Measurements from ENCODE around the gene CSNK1A1L.

The CSNK1A1L gene

DNA sequence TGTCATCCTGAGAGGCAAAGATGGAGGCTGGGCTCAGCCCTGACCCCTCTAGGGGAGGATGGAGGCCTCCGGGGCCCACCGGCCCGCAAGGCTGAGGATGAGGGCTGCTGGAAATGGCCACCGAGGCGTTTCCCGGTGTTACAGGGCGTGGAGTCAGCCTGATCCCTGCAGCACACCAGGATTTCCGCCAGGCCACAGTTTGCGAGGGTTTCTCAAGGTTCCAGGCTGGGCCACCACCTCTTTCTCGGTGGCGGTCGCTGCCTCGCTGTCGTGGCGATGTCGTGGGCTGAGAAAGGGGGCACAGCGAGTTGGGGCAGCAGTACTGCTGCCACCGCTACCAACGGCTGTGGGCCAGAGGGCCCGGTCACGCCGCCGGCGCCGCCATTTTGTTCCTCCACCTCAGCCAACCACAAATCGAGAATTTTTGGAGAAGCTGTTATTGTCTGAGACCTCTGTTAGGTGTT, at the start of gene CSNK1A1L:
Gene CSNK1A1L (minus strand): TSS at position 414 of the 464 bp plus-strand sequence. CDS start 408 bp downstream, at position 6.
- no peak for DNase-seq (ENCODE audit: low read depth)

- DNase-seq (ENCODE audit: low read depth) = no peak
These were observed 43.9 kb upstream of the CSNK1A1L start for GRCh38 chr13:37149380-37149779.

- no peak for DNase-seq (ENCODE audit: low read depth)
These were observed 43.0 kb upstream of the CSNK1A1L start for GRCh38 chr13:37148501-37148900.

GRCh38 chr13:37144661-37145060, 39.2 kb upstream of the CSNK1A1L start:
- DNase-seq (ENCODE audit: low read depth) = no peak

DNA sequence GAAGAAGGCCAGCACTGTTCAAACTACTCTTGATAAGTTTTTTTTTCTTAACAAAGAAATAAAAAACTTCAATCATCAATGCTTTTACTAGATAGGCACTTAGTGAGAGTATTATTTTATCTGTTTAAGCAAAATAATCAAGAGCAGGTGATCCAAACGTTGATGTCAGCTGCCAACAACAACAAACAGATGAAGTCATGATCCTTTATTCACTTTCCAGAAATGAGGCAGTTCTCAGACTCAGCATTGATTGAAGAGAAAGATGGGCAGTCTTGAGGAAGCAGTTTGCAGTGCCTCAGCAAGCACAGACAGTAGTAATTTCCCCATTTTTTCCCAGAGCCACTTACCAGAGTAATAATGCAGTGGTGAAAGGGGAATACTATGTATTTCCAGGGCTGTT, 38.4 kb upstream of the CSNK1A1L start:
- DNase-seq (ENCODE audit: low read depth) = no peak

GRCh38 chr13:37142877-37143276, 37.4 kb upstream of the CSNK1A1L start:
- no peak for DNase-seq (ENCODE audit: low read depth)

GRCh38 chr13:37141011-37141410, 35.5 kb upstream of the CSNK1A1L start:
- no peak for DNase-seq (ENCODE audit: low read depth)

- DNase-seq (ENCODE audit: low read depth) = no peak
These were observed 33.9 kb upstream of the CSNK1A1L start for GRCh38 chr13:37139356-37139755.

- DNase-seq (ENCODE audit: low read depth) = no peak
These were observed 33.5 kb upstream of the CSNK1A1L start for GRCh38 chr13:37138926-37139325.

DNA sequence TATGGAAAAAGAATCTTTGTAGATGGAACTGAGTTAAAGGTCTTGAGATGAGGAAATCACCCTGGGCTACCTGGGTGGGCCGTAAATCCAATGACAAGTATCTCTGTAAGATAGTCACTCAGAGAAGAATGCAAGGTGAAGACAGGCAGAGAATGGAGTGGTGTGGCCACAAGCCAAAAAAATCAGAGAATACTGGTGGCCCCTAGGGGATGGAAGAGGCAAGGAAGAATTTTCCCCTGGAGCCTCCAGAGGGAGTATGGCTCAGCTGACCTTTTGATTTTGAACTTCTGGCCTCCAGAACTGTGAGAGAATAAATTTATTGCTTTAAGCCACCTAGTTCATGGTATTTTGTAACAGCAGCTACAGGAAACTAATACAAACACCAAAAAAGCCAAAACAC, 32.7 kb upstream of the CSNK1A1L start:
- DNase-seq (ENCODE audit: low read depth) = no peak

DNA sequence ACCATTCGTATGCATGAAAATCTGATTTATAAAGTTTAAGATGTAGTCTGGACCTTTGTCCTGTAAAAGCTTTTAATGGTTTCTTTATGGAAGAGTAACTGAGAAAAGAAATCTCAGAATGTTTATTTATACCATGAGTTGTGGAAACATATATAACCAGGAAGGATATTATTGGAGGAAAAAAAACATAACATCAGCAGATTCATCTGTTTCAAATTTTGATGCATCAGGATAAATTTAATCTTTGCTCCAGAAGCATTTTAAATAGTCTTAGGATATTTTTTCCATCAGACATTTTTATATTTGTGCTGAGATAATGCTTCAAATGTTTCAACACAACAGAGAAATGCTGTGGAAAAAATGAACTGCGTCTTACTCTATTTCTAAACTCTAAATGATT, 31.2 kb upstream of the CSNK1A1L start:
- no peak for DNase-seq (ENCODE audit: low read depth)

DNA sequence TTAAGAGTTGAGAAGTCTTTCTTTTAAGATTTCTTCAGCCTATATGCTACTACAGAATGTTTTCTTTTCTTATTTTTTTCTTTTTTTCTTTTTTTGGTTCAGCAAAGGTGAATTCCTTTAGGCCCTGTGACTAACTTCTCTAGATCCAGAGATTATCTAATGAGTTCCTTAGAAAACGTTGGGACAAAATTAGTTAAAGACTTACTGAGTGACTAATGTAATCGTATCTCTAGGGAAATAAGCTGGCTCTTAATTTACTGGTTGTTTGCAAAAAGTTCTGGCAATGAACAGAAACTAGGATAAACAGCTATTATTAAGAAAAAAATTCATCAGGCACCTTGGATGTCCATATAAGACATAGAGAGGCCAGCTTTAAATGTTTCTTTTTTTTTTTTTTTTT, 30.7 kb upstream of the CSNK1A1L start:
- no peak for DNase-seq (ENCODE audit: low read depth)

- no peak for DNase-seq (ENCODE audit: low read depth)
These were observed 29.1 kb upstream of the CSNK1A1L start for GRCh38 chr13:37134411-37135041.

DNA sequence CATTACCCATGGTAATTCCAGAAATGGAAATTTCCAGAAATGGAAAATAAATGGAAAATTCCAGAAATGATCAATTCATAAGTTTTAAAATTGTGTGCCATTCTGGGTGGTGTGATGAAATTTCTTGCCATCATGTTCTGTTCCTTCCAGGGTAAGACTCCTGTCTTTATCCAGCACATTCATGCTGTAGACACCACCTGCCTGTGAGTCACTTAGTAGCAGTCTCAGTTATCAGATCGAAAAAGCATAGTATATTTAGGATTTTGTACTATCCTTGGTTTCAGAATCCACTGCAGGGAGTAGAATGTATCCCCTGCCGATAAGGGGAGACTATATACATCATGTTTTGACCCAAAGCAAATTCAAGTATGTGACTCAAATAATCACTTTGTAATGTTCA, 26.7 kb upstream of the CSNK1A1L start:
- DNase-seq (ENCODE audit: low read depth) = no peak

GRCh38 chr13:37131092-37131491, 25.6 kb upstream of the CSNK1A1L start:
- no peak for DNase-seq (ENCODE audit: low read depth)

- no peak for DNase-seq (ENCODE audit: low read depth)
These were observed 24.4 kb upstream of the CSNK1A1L start for GRCh38 chr13:37129866-37130265.

DNA sequence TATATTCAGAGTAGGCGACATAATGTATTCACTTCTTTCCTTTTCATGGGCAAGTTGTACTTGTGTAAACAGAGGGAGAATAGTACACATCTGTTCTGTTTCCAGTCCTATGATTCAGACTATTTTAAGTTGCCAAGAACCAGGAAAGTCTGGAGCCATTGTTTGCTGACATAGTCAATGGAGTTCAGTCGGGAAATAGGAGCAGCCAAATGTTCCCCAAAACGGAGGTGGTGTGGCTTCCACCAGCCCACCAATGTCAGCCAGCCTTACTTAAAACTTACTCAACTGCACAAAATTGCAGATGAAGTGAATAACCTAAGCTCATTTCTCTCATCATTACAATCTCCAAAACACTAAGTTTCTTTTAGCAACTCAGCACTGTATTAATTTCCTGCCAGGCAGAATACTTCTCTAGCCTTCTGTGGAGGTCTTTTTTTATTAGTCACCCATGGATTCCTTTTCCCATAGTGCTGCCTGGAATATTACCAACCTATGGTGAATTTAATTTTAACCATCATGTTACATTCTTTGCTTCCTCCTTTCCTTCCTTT, 22.3 kb upstream of the CSNK1A1L start:
- DNase-seq (ENCODE audit: low read depth) = no peak

DNA sequence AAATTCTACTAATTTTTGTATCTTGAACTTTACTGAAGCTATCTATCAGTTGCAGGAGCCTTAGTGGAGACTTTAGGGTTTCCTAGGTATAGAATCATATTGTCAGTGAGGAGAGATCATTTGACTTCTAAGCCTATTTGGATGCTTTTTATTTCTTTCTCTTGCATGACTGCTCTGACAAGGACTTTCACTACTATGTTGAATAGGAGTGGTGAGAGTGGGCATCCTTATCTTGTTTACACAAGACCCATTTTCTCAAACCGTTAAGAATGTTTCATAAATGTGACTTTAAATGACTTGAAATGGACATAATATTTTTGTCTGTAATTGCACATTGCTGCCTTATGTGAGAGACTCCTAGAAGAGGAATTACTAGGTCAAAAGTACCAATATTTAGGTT, 17.9 kb upstream of the CSNK1A1L start:
- no peak for DNase-seq (ENCODE audit: low read depth)

DNA sequence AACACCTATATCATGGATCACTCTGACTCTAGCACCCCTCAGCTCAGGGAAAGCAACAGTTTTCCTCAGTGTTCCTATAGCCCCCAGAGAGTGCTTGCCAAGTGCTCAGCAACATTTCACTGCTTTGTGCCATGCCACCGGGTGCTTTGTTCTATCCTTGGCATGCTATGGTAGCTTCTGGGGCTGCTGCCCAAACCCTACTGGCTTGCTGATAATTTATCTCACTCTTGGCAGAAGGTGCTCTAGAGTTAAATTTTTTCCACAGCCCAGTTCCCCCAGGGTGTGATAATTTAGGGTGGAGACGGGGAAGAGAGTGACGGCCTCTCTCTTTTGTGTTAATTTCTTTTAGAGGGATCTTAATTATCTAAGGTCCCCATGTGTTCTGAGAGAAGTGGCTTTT, 12.6 kb upstream of the CSNK1A1L start:
- DNase-seq (ENCODE audit: low read depth) = no peak

DNA sequence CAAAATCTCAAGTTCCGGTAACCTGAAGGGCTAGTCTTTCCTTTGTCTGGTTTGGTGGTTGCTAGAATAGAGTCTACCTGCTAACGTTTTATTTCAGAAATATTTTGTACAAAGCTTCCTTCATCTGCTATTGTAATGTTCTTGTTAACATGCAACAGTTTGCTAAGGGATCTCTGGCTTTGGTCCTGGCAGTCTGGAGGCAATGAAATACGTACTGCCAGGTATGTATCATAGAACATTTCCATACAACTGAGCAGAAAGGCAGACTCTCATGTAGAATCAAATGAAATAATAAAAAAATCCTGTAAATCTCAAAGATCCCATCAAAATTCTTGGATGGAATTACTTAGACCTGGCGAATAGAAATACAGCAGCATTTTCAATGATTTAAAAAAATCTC, 8.8 kb upstream of the CSNK1A1L start:
- no peak for DNase-seq (ENCODE audit: low read depth)

DNA sequence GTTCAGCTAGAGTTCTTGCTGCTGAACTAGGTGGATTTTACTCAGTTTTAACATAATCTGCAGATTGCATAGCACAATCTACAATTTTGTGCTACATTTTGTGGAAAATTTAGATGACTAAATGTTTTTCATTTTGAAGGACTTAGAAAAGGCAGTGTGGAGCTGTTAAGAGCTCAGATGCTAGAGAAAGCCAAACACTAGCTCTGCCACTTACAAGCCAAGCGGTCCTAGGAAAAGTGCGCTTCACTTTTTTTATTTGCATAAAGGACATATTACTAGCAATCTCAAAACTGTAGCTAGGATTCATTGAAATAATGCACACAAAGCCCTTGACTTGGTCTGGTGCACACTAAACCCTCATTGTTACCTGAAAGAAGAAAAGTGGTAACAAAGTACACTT, 8.1 kb upstream of the CSNK1A1L start:
- DNase-seq (ENCODE audit: low read depth) = no peak

GRCh38 chr13:37109051-37109678, 3.7 kb upstream of the CSNK1A1L start:
- DNase-seq (ENCODE audit: low read depth) = no peak

DNA sequence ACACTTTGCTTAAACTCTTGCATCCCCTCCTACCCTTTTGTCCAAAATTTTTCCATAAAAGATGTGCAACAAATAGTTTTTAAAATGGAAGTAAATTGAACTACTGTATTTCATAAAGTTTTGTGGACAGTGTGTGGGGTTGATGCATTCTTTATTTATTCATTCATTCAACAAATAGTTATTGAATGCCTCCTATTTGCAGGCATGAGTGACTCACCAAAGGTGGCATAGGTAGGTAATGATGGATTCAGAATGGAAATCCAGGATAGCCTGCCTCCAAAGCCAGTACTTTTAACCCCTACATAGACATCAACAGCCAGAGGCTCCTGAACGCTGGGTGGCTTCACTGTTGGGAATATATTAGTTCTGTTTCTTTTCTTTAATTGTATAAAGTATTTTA, 2.4 kb upstream of the CSNK1A1L start:
- DNase-seq (ENCODE audit: low read depth) = no peak

DNA sequence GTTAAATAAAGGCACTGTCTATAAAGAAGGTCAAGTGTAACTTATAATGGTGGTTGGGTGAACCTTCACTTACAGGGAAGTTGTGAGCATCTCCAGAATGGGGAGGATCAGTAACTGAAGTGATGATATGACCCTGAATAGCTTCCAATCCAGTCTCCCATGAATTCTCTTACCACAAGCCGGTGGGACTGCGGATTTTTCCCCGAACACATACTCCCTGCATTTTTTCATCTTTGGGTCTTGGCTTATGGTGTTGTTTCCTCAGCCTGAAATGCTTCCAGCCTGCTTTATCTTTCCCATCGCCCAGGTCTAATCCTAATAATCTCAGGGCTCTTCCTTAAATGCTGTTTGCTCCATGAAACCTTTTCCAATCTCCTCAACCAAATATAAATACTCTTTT, 2.0 kb upstream of the CSNK1A1L start:
- no peak for DNase-seq (ENCODE audit: low read depth)

Data from stimulated activated CD8-positive, alpha-beta memory T cell treated with anti-CD3 and anti-CD28 coated beads, Interleukin-15, amount 100 ng/mL, for 1 hour (primary cell).